ENCODE results near the gene GARIN3.
"Not testable (repeated sequence)": the region's sequence is repeated elsewhere in the genome, so short reads cannot be mapped to it uniquely, and the experiment has no call there.

Gene GARIN3

GRCh38 chr5:157166214-157167213 lies at the start of gene GARIN3:
Gene GARIN3 (minus strand): TSS chr5:157166264. CDS start chr5:157166168, 96 bp downstream.
- no peak for DNase-seq

GRCh38 chr5:157215514-157216167 lies 49.6 kb upstream of the GARIN3 start:
- no peak for DNase-seq

GRCh38 chr5:157214861-157215513 lies 48.9 kb upstream of the GARIN3 start:
- DNase-seq = no peak

GRCh38 chr5:157214415-157214814 lies 48.4 kb upstream of the GARIN3 start:
- no peak for DNase-seq

GRCh38 chr5:157213527-157214243 lies 47.6 kb upstream of the GARIN3 start:
- DNase-seq = no peak

- no peak for DNase-seq
Observed at GRCh38 chr5:157212307-157212706, 46.2 kb upstream of the GARIN3 start.

- not testable (repeated sequence) for DNase-seq
Observed at GRCh38 chr5:157210652-157211051, 44.6 kb upstream of the GARIN3 start.

GRCh38 chr5:157205708-157206107 lies 39.6 kb upstream of the GARIN3 start:
- DNase-seq = no peak

GRCh38 chr5:157204765-157205164 lies 38.7 kb upstream of the GARIN3 start:
- DNase-seq = no peak

- DNase-seq = no peak
Observed at GRCh38 chr5:157203417-157203816, 37.4 kb upstream of the GARIN3 start.

- DNase-seq = no peak
Observed at GRCh38 chr5:157201857-157202256, 35.8 kb upstream of the GARIN3 start.

- DNase-seq = no peak
Observed at GRCh38 chr5:157198277-157198986, 32.4 kb upstream of the GARIN3 start.

- DNase-seq = no peak
Observed at GRCh38 chr5:157197086-157197485, 31.0 kb upstream of the GARIN3 start.

- DNase-seq = no peak
Observed at GRCh38 chr5:157196045-157196444, 30.0 kb upstream of the GARIN3 start.

GRCh38 chr5:157193699-157194424 lies 27.8 kb upstream of the GARIN3 start:
- no peak for DNase-seq

GRCh38 chr5:157189223-157189622 lies 23.2 kb upstream of the GARIN3 start:
- no peak for DNase-seq

- no peak for DNase-seq
Observed at GRCh38 chr5:157188270-157188669, 22.2 kb upstream of the GARIN3 start.

GRCh38 chr5:157187046-157187754 lies 21.1 kb upstream of the GARIN3 start:
- no peak for DNase-seq

GRCh38 chr5:157186309-157187045 lies 20.4 kb upstream of the GARIN3 start:
- no peak for DNase-seq

GRCh38 chr5:157185122-157185521 lies 19.1 kb upstream of the GARIN3 start:
- DNase-seq = not testable (repeated sequence)
